ENCODE measurements around the gene STAC. TPM values are rescaled to one million over a fixed set of nuclear protein-coding genes. Genes with fewer than 3 reads are reported as not detected.

STAC gene
- total and polyA plus RNA-seq, 2 donors (not counting 3 experiments of a cell fraction or from before 2014, with no cell fraction given), result 0.03 to 0.88 TPM

- Histone ChIP-seq H4K20me1 (replicated peaks; ENCODE audit: control insufficient read depth, extremely low read depth, insufficient read depth, low read length) (no peaks in the 10 kb centered on the region), H3K79me2 (ENCODE audit: control insufficient read depth, insufficient read depth, low read length) (no peaks in the 10 kb centered on the region), H3K9me1 (replicated peaks; ENCODE audit: control insufficient read depth, extremely low read depth, insufficient read depth, low read length) (no peaks in the 10 kb centered on the region), H2AFZ (ENCODE audit: low read depth, low read length) (no peak overlapping the region), H3K4me2 (ENCODE audit: insufficient read depth, low read length) (no peak overlapping the region), H3K27ac (ENCODE audit: insufficient read depth, low read depth, low read length) (no peak overlapping the region), H3K27me3 (ENCODE audit: control insufficient read depth in 2 of 2, insufficient read depth in 2 of 2, low read length in 2 of 2) (no peaks in the 10 kb centered on the region), H3K9me3 (replicated peaks; ENCODE audit: control insufficient read depth, insufficient read depth, low read length) (no peaks in the 10 kb centered on the region), H3K4me1 (ENCODE audit: control insufficient read depth, extremely low read depth, insufficient read depth, low read length) (no peaks in the 10 kb centered on the region), H3K9ac (replicated peaks; ENCODE audit: extremely low read depth, insufficient read depth, low read length) (no peak overlapping the region), H3K4me3 (replicated peaks in 1 of 3; ENCODE audit: insufficient read depth in 1 of 3, low read depth in 1 of 3, low read length in 3 of 3) (no peak overlapping the region), H3K36me3 (ENCODE audit: control insufficient read depth in 2 of 2, extremely low read depth in 1 of 2, insufficient read depth in 2 of 2, low read length in 2 of 2) (no peaks in the 10 kb centered on the region)
- no TSS peak for BruUV-seq (replicated peaks)
- CTCF ChIA-PET, result no interaction called here
- DNase-seq (ENCODE audit: low read depth, low spot score) (no peak), FAIRE-seq (no peak)
- TF ChIP-seq MYC (IDR thresholded peaks at IDR 0.05; ENCODE audit: low read depth, low read length) (no peak), FOS (IDR thresholded peaks at IDR 0.05; ENCODE audit: borderline replicate concordance, insufficient read depth, low read length) (no peak), POLR2A (IDR thresholded peaks at IDR 0.05; ENCODE audit: low read depth, low read length) (no peak), JUN (IDR thresholded peaks at IDR 0.05; ENCODE audit: borderline replicate concordance, insufficient read depth, insufficient read length, low read depth) (no peak), POLR2AphosphoS5 (IDR thresholded peaks at IDR 0.05; ENCODE audit: insufficient read depth, low read depth, low read length) (no peak), CTCF (IDR thresholded peaks at IDR 0.05; ENCODE audit: extremely low read depth in 1 of 2, insufficient read depth in 1 of 2, low read depth in 1 of 2, low read length in 2 of 2) (no peak), GATA2 (IDR thresholded peaks at IDR 0.05; ENCODE audit: insufficient read depth, insufficient read length, low read depth, low read length) (no peak), EZH2 (IDR thresholded peaks at IDR 0.05; ENCODE audit: borderline replicate concordance, low read depth, low read length, severe bottlenecking) (no peak)
- TF ChIP-seq, protein P1, sequence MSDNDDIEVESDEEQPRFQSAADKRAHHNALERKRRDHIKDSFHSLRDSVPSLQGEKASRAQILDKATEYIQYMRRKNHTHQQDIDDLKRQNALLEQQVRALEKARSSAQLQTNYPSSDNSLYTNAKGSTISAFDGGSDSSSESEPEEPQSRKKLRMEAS (IDR thresholded peaks at IDR 0.05; ENCODE audit: insufficient read depth, insufficient read length), result no peak
- dilution Hi-C loops (cut with MboI; ENCODE audit: extremely low pct_ligation_motif_present, low sequenced_read_pairs) (no loop called here), intact Hi-C loops (cut with micrococcal nuclease) (no loop called here)
- POLR2A ChIA-PET, result no interaction called here
These were observed 181.3 kb downstream of the STAC start for GRCh38 chr3:36561601-36562000.

All from endothelial cell of umbilical vein (primary cell).